ENCODE data around the gene HTR3B.
"Not testable (repeated sequence)": the region's sequence is repeated elsewhere in the genome, so short reads cannot be mapped to it uniquely, and the experiment has no call there.

The HTR3B gene

GRCh38 chr11:113904379-113905101, at the start of gene HTR3B:
TSS of gene HTR3B (plus strand) at chr11:113904796. CDS start at chr11:113904934, 138 bp downstream.
- no peak for DNase-seq
- in situ Hi-C loops (cut with HindIII; ENCODE audit: low pct_ligation_motif_present, low pct_unique_long_range_greater_than_20kb, low sequenced_read_pairs), result no loop called here

DNA sequence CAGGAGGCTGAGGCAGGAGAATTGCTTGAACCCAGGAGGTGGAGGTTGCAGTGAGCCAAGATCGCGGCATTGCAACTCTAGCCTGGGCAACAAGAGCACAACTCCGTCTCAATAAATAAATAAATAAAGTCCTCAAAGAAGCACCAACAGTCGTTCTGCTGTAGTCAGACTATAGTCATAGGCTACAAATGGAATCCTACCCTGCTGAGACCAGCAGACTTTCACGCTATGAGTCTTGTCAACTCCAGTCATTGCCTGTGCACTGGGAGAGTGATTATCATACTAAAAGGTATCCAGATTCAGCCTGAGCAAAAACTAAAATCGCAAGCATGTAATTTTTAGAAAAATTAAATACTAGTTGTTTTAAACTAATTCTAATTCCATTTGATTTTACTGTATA, 48.8 kb upstream of the HTR3B start:
- in situ Hi-C loops (cut with HindIII; ENCODE audit: low pct_ligation_motif_present, low pct_unique_long_range_greater_than_20kb, low sequenced_read_pairs), result no loop called here
- DNase-seq, result no peak

GRCh38 chr11:113856966-113857759, 47.4 kb upstream of the HTR3B start:
- in situ Hi-C loops (cut with HindIII; ENCODE audit: low pct_ligation_motif_present, low pct_unique_long_range_greater_than_20kb, low sequenced_read_pairs), result no loop called here
- DNase-seq, result no peak

GRCh38 chr11:113859665-113860064, 44.9 kb upstream of the HTR3B start:
- DNase-seq, result no peak
- in situ Hi-C loops (cut with HindIII; ENCODE audit: low pct_ligation_motif_present, low pct_unique_long_range_greater_than_20kb, low sequenced_read_pairs), result no loop called here

GRCh38 chr11:113862435-113862834, 42.2 kb upstream of the HTR3B start:
- in situ Hi-C loops (cut with HindIII; ENCODE audit: low pct_ligation_motif_present, low pct_unique_long_range_greater_than_20kb, low sequenced_read_pairs), result no loop called here
- DNase-seq, result no peak

DNA sequence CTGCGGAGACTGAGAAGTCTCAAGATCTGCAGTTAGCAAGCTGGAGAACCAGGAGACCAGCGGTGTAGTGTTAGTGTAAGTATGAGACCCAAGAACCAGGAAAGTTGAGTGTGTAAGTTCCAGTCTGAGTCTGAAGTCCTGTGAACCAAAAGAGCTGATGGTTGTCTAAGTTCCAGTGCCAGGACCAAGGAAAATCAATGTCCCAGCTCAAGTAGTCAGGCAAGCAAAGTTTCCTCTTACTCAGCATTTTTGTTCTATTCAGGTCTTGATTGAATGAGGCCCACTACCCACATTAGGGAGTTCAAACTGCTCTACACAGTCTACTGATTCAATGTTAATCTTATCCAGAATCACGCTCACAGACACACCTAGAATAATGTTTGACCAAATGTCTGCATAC, 40.2 kb upstream of the HTR3B start:
- in situ Hi-C loops (cut with HindIII; ENCODE audit: low pct_ligation_motif_present, low pct_unique_long_range_greater_than_20kb, low sequenced_read_pairs), result no loop called here
- no peak for DNase-seq

- in situ Hi-C loops (cut with HindIII; ENCODE audit: low pct_ligation_motif_present, low pct_unique_long_range_greater_than_20kb, low sequenced_read_pairs), result no loop called here
- no peak for DNase-seq
Observed at GRCh38 chr11:113865873-113866272, 38.7 kb upstream of the HTR3B start.

- in situ Hi-C loops (cut with HindIII; ENCODE audit: low pct_ligation_motif_present, low pct_unique_long_range_greater_than_20kb, low sequenced_read_pairs), result no loop called here
- no peak for DNase-seq
Observed at GRCh38 chr11:113867843-113868503, 36.6 kb upstream of the HTR3B start.

DNA sequence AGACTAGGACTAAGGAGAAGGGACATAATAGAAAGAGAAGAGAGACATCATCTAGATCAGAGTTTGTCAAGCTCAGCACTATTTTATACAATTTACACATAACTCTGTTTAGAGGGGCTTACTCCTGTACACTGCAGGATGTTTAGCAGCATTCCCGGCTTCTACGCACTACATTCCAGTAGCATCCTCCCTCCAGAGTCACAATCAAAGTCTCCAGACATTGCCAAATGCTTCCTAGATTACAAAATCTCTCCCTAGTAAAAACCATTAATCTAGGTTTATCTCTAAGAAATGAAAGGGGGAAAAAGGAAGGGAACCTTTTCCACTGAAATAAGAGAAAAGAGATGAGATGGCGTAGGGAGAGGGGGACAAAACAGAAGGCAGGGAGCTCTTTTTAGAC, 33.3 kb upstream of the HTR3B start:
- in situ Hi-C loops (cut with HindIII; ENCODE audit: low pct_ligation_motif_present, low pct_unique_long_range_greater_than_20kb, low sequenced_read_pairs), result no loop called here
- DNase-seq, result no peak

- no peak for DNase-seq
- in situ Hi-C loops (cut with HindIII; ENCODE audit: low pct_ligation_motif_present, low pct_unique_long_range_greater_than_20kb, low sequenced_read_pairs), result no loop called here
Observed at GRCh38 chr11:113873236-113873626, 31.4 kb upstream of the HTR3B start.

DNA sequence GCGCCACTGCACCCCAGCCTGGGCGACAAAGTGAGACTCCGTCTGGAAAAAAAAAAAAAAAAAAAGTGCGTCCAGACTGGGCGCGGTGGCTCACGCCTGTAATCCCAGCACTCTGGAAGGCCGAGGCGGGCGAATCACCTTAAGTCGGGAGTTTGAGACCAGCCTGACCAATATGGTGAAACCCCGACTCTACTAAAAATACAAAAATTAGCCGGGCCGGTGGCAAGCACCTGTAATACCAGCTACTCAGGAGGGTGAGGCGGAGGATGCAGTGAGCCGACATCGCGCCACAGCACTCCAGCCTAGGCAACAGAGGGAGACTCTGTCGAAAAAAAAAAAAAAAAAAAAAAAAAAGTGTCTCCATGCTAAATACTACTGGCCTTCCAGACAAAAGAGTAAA, 30.5 kb upstream of the HTR3B start:
- in situ Hi-C loops (cut with HindIII; ENCODE audit: low pct_ligation_motif_present, low pct_unique_long_range_greater_than_20kb, low sequenced_read_pairs), result no loop called here
- DNase-seq, result no peak

DNA sequence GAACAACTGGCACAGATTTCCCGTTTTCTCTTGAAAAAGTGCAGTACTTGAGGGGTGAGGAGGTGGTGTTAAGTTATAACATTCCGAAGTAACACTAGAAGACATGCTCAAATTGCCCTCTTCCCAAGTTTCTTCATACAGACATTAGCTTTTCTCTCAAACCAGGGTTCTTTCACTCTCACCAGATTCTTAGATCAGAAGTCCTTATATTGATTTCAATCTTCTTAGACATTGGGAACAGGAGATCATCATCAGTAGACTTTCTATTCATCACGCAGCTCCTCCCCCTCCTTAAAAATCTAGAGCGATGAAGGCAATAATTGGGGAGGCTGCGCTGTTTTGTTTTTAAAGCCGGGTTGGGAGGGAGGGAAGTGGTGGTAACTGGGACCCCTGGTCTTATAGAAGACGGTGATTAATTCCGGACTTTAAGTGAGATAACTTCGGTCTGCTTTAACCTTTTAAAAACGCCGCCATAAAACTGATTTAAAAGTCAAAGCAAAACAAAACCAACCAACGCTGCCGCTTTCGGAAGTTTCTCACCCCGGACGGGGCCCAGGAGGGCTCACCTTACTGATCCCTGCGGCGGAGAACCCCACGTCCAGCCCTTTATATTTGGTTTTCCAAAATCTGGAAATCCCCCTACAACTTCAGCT, 29.9 kb upstream of the HTR3B start:
- in situ Hi-C loops (cut with HindIII; ENCODE audit: low pct_ligation_motif_present, low pct_unique_long_range_greater_than_20kb, low sequenced_read_pairs), result no loop called here
- DNase-seq, result no peak

DNA sequence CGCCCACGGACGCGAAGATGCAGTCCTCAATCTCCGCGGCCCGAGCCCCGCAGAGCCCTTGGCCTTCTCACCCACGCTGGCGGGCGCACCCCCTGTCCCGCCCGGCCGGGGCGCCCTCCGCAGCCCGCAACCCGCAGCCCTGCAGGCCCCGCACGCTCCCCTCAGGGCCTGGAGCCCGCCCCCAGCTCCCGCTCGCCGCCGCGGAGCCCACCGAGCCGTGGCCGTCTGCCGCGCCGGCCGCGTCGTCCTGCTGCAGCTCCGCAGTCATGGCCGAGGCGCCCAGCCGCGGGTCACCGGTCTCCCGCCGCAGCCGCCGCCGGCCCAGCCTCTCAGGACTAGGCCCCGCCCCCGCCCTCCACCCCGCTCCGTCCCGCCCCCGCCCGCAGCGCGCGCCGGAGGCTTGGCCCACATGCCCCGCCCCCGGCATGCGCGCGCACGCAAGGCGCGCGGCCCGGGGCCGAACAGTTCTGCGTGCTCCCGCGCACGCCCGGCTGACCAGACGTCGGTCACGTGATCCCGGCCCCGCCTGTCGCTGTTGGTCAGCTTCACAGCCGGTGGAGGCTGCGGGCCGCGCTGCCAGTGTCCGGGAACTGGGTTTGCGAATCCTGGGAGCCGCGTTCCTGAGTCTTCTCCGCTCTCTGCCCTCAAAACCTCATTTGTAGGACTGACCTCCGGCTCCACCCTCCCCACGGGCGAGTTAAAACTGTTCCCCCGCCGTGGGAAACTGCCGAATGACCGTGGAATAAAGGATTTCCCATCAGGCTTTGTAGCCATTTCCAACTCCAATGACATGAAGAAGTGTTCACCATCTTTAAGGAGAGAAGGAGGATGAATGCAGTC, 29.1 kb upstream of the HTR3B start, which contains the start of gene USP28:
TSS of gene USP28 (minus strand) at position 339 of the 840 bp plus-strand sequence. CDS start at position 268, 71 bp downstream.
- DNase-seq, result peak; percentile 93
- in situ Hi-C loops (cut with HindIII; ENCODE audit: low pct_ligation_motif_present, low pct_unique_long_range_greater_than_20kb, low sequenced_read_pairs), result no loop called here

DNA sequence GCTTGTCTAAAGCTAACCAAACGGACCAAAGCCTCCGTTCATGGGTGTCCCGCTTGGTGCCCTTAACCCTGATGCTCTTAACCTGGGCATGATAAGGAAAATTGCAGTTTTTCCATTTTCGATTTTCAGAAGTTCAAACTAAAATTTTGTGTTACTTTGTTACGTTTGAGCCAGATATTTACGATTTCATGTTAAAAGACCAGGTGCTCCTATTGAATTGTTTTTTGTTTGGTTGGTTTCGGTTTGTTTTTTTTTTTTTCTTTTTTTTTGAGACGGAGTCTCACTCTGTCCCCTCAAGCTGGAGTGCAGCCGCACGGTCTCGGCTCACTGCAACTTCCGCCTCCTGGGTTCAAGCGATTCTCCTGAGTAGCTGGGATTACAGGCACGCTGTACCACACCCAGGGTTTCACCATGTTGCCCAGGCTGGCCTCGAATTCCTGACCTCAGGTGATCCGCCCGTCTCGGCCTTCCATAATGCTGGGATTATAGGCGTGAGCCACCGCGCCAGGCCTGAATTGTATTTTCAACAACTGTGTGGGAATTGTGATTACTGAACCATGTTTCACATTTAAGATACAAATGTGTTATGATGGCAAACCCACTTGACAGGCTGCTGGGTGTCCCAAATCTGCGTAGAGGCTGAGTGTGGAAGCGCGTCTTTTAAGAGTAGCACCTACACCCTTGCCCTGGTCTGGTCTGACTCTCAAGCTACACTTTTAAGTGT, 28.4 kb upstream of the HTR3B start:
- no peak for DNase-seq
- in situ Hi-C loops (cut with HindIII; ENCODE audit: low pct_ligation_motif_present, low pct_unique_long_range_greater_than_20kb, low sequenced_read_pairs), result no loop called here

DNA sequence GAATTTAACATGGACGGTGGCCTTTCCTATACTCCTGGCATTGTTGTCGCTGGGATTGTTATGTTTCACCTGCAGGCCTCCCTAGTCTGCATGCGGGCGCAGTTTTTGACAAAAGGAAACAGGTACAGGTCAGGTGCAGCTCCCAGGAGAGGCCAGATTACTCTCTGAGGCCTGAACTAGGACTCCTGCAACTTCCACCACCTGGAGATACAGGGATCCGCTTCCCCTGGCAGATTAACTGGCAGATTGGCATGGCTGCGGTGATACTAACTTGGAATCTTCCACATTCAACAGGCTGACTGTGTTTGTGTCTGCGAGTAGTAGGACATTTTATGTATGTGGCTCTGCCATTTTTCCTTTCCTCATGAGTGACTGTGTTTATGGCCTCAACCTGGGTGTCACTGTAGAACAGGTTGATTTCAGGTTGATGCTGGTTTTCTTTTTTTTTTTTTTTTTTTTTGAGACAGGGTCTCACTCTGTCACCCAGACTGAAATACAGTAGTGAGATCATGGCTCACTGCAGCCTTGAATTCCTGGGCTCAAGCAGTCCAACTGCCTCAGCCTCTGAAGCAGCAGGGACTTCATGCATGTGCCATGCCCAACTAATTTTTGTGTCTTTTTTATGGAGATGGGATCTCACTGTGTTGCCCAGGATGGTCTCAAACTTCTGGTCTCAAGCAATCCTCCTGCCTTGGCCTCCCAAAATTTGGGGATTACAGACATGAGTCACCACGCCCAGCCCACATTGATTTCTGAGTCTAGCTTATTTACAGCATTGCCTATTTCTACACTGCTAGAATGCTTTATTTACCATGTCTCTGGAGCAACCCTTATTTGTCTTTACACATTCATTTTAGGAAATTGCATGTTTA, 27.6 kb upstream of the HTR3B start:
- in situ Hi-C loops (cut with HindIII; ENCODE audit: low pct_ligation_motif_present, low pct_unique_long_range_greater_than_20kb, low sequenced_read_pairs), result no loop called here
- no peak for DNase-seq

- no peak for DNase-seq
- in situ Hi-C loops (cut with HindIII; ENCODE audit: low pct_ligation_motif_present, low pct_unique_long_range_greater_than_20kb, low sequenced_read_pairs), result no loop called here
Observed at GRCh38 chr11:113877670-113878055, 26.9 kb upstream of the HTR3B start.

DNA sequence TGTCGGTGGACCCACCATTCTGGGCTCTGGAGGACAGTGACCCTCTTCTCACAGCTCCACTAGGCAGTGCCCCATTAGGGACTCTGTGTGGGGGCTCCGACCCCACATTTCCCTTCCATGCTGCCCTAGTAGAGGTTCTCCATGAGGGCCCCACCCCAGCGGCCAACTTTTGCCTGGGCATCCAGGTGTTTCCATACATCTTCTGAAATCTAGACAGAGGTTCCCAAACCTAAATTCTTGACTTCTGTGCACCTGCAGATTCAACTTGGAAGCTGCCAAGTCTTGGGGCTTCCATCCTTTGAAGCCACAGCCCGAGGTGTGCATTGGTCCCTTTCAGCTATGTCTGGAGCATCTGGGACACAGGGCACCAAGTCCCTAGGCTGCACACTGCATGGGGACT, 25.1 kb upstream of the HTR3B start:
- in situ Hi-C loops (cut with HindIII; ENCODE audit: low pct_ligation_motif_present, low pct_unique_long_range_greater_than_20kb, low sequenced_read_pairs), result not testable (repeated sequence)

More for the DNA sequence above, 25.1 kb upstream of the HTR3B start:
- not testable (repeated sequence) for DNase-seq

Data from ACHN (cell line).